LNCAP (cell line): ENCODE results near the gene SRSF11.

Source experiments
- TF ChIP-seq, protein P1 (sequence below): fragments of 450-650 bp; IDR thresholded peaks from 2 replicates; pipeline ENCODE4 v1.5.1; 2017; ENCODE audit warnings: mild to moderate bottlenecking

Gene SRSF11

DNA sequence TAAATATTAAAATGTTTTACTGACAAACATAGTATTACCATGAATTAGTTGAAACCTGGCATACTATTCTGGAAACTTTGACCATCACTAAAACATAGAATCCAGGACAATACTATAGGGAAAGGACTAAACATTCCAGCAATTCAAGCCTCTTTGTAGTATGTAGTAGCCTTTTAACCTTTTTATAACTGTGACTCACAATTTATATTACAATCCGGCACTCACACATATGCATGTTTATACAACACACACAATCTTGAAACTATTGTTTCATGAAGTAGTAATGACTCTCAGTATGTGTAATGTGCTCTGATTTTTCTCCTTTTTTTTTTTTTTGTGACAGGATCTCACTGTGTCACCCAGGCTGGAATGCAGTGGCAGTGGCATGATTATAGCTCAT, 69.0 kb downstream of the SRSF11 start:
- TF ChIP-seq, protein P1, sequence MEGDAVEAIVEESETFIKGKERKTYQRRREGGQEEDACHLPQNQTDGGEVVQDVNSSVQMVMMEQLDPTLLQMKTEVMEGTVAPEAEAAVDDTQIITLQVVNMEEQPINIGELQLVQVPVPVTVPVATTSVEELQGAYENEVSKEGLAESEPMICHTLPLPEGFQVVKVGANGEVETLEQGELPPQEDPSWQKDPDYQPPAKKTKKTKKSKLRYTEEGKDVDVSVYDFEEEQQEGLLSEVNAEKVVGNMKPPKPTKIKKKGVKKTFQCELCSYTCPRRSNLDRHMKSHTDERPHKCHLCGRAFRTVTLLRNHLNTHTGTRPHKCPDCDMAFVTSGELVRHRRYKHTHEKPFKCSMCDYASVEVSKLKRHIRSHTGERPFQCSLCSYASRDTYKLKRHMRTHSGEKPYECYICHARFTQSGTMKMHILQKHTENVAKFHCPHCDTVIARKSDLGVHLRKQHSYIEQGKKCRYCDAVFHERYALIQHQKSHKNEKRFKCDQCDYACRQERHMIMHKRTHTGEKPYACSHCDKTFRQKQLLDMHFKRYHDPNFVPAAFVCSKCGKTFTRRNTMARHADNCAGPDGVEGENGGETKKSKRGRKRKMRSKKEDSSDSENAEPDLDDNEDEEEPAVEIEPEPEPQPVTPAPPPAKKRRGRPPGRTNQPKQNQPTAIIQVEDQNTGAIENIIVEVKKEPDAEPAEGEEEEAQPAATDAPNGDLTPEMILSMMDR, result no peak

DNA sequence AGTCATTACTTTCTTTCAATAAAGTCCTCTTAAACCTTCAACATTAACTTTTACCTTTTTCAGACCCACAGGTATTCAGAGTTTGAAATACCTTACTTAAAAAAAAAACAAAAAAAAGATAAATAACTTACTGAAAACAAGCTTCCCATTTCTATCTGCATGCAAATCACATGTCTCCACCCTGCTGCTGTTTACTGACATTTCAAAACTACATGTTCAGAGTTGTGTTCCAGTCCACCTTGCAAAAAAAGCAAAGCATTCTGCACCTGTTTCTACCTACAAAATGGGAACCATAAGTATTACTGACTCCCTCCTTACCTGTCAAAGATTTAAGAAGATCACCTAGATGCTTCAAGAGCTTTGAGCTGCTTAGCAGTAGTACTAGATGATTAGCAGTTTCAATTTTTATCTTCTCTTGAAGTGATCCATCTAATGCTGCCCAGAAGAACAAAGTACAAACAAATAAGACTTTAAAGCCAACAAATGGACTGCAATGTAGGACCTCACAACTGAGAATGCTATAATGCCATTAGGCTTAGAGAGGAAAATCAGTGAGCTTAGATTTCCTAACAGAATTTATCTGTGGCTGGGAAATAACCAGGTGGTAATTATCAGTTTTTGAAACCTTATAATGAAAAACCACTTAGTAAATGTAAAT, 72.1 kb downstream of the SRSF11 start:
- TF ChIP-seq, protein P1, result no peak

GRCh38 chr1:70295749-70296148, 74.6 kb downstream of the SRSF11 start:
- TF ChIP-seq, protein P1, result no peak

GRCh38 chr1:70299472-70299871, 78.3 kb downstream of the SRSF11 start:
- TF ChIP-seq, protein P1, result no peak
